ENCODE data around the gene TSHZ2.
A peak's percentile ranks its signal among the peaks of the same experiment; 100 is the strongest.

The TSHZ2 gene

GRCh38 chr20:53194306-53195290 is 222.4 kb downstream of the TSHZ2 start:
- no peak for DNase-seq (ENCODE audit: low read depth in 2 of 3, low spot score in 1 of 3)

- no peak for DNase-seq (ENCODE audit: low read depth in 2 of 3, low spot score in 1 of 3)
Measured at GRCh38 chr20:53195876-53196610, 223.9 kb downstream of the TSHZ2 start.

- no peak for DNase-seq (ENCODE audit: low read depth in 2 of 3, low spot score in 1 of 3)
Measured at GRCh38 chr20:53201588-53201987, 229.4 kb downstream of the TSHZ2 start.

- DNase-seq (ENCODE audit: low read depth in 2 of 3, low spot score in 1 of 3), result no peak
Measured at GRCh38 chr20:53202777-53203176, 230.6 kb downstream of the TSHZ2 start.

- DNase-seq (ENCODE audit: low read depth in 2 of 3, low spot score in 1 of 3), result no peak
Measured at GRCh38 chr20:53205046-53205445, 232.9 kb downstream of the TSHZ2 start.

GRCh38 chr20:53208110-53208832 is 236.1 kb downstream of the TSHZ2 start:
- DNase-seq (ENCODE audit: low read depth in 2 of 3, low spot score in 1 of 3), result peak in 2 of 3 donors; percentile 5 to 12

GRCh38 chr20:53210041-53210440 is 237.9 kb downstream of the TSHZ2 start:
- DNase-seq (ENCODE audit: low read depth in 2 of 3, low spot score in 1 of 3), result no peak

GRCh38 chr20:53210931-53211330 is 238.8 kb downstream of the TSHZ2 start:
- DNase-seq (ENCODE audit: low read depth in 2 of 3, low spot score in 1 of 3), result no peak

GRCh38 chr20:53212018-53212417 is 239.9 kb downstream of the TSHZ2 start:
- DNase-seq (ENCODE audit: low read depth in 2 of 3, low spot score in 1 of 3), result no peak

GRCh38 chr20:53214392-53214791 is 242.2 kb downstream of the TSHZ2 start:
- DNase-seq (ENCODE audit: low read depth in 2 of 3, low spot score in 1 of 3), result no peak

GRCh38 chr20:53215166-53215565 is 243.0 kb downstream of the TSHZ2 start:
- no peak for DNase-seq (ENCODE audit: low read depth in 2 of 3, low spot score in 1 of 3)

GRCh38 chr20:53216478-53216855 is 244.3 kb downstream of the TSHZ2 start:
- DNase-seq (ENCODE audit: low read depth in 2 of 3, low spot score in 1 of 3), result no peak

- peak; percentile 47 to 74 (median 73) for DNase-seq (ENCODE audit: low read depth in 2 of 3, low spot score in 1 of 3)
Measured at GRCh38 chr20:53216856-53217576, 244.9 kb downstream of the TSHZ2 start.

GRCh38 chr20:53220482-53221307 is 248.5 kb downstream of the TSHZ2 start:
- DNase-seq (ENCODE audit: low read depth in 2 of 3, low spot score in 1 of 3), result no peak

- DNase-seq (ENCODE audit: low read depth in 2 of 3, low spot score in 1 of 3), result no peak
Measured at GRCh38 chr20:53221731-53222130, 249.6 kb downstream of the TSHZ2 start.

GRCh38 chr20:53222416-53222815 is 250.3 kb downstream of the TSHZ2 start:
- DNase-seq (ENCODE audit: low read depth in 2 of 3, low spot score in 1 of 3), result no peak

GRCh38 chr20:53222932-53223331 is 250.8 kb downstream of the TSHZ2 start:
- no peak for DNase-seq (ENCODE audit: low read depth in 2 of 3, low spot score in 1 of 3)

GRCh38 chr20:53223626-53224172 is 251.5 kb downstream of the TSHZ2 start:
- no peak for DNase-seq (ENCODE audit: low read depth in 2 of 3, low spot score in 1 of 3)

GRCh38 chr20:53224851-53225250 is 252.7 kb downstream of the TSHZ2 start:
- DNase-seq (ENCODE audit: low read depth in 2 of 3, low spot score in 1 of 3), result no peak

- DNase-seq (ENCODE audit: low read depth in 2 of 3, low spot score in 1 of 3), result no peak
Measured at GRCh38 chr20:53226826-53227225, 254.7 kb downstream of the TSHZ2 start.
